NCI-H1048 (cell line): Measurements from ENCODE around the gene HSPA12B.
A peak's percentile ranks its signal among the peaks of the same experiment; 100 is the strongest.
"Not testable (repeated sequence)": the region's sequence is repeated elsewhere in the genome, so short reads cannot be mapped to it uniquely, and the experiment has no call there.

Experiments used
- DNase-seq: peaks from one replicate; lab custom pipeline; 2025; lab: John Stamatoyannopoulos, UW

HSPA12B gene

GRCh38 chr20:3787324-3788014 is 55.0 kb downstream of the HSPA12B start:
- no peak for DNase-seq

GRCh38 chr20:3788685-3789155 is 56.2 kb downstream of the HSPA12B start:
- no peak for DNase-seq

- not testable (repeated sequence) for DNase-seq
These were observed 56.7 kb downstream of the HSPA12B start for GRCh38 chr20:3789201-3789600.

- not testable (repeated sequence) for DNase-seq
These were observed 61.7 kb downstream of the HSPA12B start for GRCh38 chr20:3794168-3794567.

- DNase-seq, result no peak
These were observed 62.4 kb downstream of the HSPA12B start for GRCh38 chr20:3794701-3795420.

- peak; percentile 87 for DNase-seq
These were observed 63.3 kb downstream of the HSPA12B start, which contains the start of gene CDC25B for GRCh38 chr20:3795511-3796468. Gene CDC25B, plus strand, starts transcription at chr20:3796310. Its CDS starts 222 bp downstream, at chr20:3796532.

GRCh38 chr20:3796477-3797225 is 64.2 kb downstream of the HSPA12B start:
- DNase-seq, result no peak

- no peak for DNase-seq
These were observed 64.7 kb downstream of the HSPA12B start for GRCh38 chr20:3797226-3797545.

- no peak for DNase-seq
These were observed 65.3 kb downstream of the HSPA12B start for GRCh38 chr20:3797592-3798372.

- no peak for DNase-seq
These were observed 65.9 kb downstream of the HSPA12B start for GRCh38 chr20:3798373-3798768.

GRCh38 chr20:3798908-3799248 is 66.4 kb downstream of the HSPA12B start:
- DNase-seq, result no peak

- DNase-seq, result no peak
These were observed 67.9 kb downstream of the HSPA12B start for GRCh38 chr20:3800256-3800877.

GRCh38 chr20:3800878-3801260 is 68.4 kb downstream of the HSPA12B start:
- DNase-seq, result no peak

- DNase-seq, result no peak
These were observed 68.8 kb downstream of the HSPA12B start for GRCh38 chr20:3801299-3801698.

- no peak for DNase-seq
These were observed 69.4 kb downstream of the HSPA12B start for GRCh38 chr20:3801846-3802245.
